ELF-1 (cell line): ENCODE measurements around the gene MORC4.

Experiments used
- DNase-seq: peaks from one replicate; pipeline ENCODE4 v3.0.0-alpha.2; 2016; ENCODE audit warnings: low read depth, low spot score

MORC4 gene

DNA sequence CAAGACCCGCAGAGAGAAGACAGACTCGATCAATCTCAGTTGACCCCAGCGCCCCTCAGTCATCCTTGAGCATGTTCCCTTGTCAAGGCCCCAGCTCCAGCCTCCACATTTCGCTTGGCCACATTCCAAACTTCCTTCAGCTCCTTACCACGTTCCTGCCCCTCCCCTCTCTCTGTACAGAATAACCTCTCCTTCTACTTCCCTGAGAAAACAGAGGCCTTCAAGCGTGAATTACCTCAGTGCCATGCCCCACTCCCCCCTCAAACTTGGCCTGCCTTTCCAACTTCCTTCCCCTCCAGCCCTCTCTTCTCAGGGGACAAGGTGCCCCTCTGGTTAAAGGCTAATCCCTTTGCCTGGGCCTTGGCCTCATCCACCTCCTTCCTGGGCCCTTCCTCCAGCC lies 93.7 kb downstream of the MORC4 start:
- no peak for DNase-seq

DNA sequence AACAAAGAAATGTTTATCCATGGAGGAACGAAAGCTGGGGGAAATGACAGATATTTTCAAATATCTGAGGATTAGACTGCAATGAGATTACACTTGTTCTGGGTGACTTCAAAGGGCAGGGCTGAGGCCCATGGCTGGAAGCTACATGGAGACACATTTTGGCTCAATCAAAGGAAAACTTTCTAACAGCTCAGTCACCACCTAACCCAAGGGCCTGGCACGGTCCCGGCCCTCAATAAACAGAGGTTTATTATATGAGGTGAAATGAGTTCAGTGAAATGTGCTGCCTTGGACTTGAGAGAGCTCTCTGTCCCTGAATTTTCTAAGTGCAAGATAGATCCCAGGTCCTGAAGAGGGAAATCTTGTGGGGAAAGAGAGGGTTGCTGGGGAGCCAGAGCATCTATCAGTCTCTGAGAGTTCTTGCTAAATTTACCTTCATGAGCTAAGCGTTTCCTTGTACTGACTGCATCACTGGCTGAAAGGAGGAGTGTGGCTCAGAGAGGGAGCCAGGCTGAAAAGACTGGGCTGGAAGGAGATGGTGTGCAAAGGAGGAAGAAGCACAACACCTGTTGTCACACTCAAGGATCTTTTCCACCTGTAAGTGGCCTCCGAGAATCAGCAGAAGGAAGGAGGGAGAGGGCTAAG lies 94.8 kb downstream of the MORC4 start:
- DNase-seq = no peak

DNA sequence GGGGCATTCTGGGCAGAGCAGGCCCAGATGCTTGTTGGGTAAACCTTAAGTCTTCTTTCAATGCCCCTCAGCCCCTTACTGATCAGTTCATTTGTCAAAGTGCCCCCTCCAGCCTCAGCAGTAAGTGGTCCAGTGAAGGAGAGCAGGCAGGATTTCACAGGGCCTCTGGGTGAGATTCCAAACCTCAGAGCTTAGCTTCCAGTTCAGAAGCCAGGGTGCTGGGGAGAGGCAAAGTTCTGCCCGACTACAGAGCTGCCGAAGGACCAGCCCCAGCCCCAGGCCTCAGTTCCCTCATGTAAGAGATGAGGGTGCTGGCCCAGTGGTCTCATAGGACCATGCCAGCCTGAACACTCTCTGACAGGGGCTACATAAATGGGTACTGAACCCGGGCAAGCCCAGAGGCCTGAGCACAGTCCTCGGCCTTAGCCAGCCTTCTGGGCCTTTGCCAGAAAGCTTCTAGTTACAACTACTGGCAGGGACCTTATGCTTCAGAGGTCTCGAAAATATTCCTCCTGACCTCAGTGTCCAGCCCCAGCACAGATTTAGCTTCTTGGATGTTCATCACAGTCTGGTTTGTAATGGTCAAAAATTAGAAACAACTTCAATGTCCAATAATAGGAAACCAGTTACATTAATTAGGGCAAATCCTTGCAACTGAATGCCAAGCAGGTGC lies 96.0 kb downstream of the MORC4 start:
- no peak for DNase-seq

- no peak for DNase-seq
Observed at GRCh38 chrX:106903291-106903824, 96.7 kb downstream of the MORC4 start, which contains the start of gene RIPPLY1. Gene RIPPLY1 (minus strand): TSS chrX:106903341. CDS start chrX:106903287, 54 bp downstream.

- DNase-seq = no peak
Observed at GRCh38 chrX:106902684-106903083, 97.3 kb downstream of the MORC4 start.

- no peak for DNase-seq
Observed at GRCh38 chrX:106901781-106902219, 98.2 kb downstream of the MORC4 start.

DNA sequence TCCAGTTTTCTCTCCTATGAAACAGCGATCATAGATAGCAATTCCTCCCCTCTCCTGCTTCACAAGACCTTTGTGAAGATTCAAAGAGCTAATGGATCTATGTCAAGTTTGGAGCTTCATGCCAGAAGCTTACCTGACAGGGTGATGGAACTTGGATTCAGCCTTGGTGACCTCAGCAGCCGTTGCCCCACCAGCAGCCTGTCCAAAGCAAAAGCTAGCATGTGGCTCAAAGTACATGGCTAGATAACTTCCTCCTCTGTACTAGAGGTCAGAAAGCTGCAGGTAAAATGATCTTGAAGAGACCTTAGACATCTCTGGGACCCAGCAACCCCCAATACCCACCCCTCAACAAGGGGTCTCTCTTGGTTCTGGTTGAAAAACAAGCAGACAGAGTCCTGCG lies 98.7 kb downstream of the MORC4 start:
- no peak for DNase-seq

GRCh38 chrX:106899841-106900240 lies 100.2 kb downstream of the MORC4 start:
- DNase-seq = no peak

GRCh38 chrX:106899276-106899675 lies 100.7 kb downstream of the MORC4 start:
- DNase-seq = no peak

DNA sequence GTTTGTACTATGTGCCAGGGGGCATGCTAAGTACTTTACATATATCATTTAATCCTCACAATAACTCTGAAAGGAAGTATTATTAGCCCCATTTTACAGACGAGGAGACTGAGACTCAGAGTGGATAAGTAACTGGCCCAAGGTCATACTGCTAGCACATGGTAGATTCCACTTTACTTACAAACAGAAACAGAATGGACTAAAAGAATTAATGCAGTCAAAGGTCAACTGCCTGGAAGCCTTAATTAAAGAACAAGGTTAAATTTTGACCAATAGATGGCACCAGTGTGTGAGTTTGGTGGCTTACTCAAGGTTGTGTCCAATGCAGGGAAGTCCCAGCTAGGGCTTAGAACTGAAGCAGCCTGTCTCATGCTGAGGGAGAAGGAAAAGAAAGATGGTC lies 101.5 kb downstream of the MORC4 start:
- DNase-seq = peak; percentile 83

DNA sequence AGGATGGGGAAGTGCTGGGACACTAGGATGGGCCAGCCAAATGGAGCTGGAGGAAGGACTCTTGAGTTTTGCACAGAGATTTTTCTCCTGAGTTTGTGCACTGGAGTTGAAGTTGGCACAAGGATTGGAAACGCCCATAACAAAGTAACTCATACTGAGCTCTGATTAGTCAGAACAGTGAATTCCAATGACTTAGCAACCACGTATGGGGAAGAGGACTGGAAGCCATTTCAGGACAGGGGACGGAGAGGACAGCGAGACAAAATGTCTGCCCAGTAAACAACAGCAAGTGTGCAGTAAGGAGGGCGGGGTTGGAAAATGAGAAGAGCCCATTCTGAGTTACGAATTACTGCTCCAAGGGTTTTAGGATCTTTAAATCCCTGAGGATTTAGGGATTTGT lies 102.8 kb downstream of the MORC4 start:
- DNase-seq = no peak

DNA sequence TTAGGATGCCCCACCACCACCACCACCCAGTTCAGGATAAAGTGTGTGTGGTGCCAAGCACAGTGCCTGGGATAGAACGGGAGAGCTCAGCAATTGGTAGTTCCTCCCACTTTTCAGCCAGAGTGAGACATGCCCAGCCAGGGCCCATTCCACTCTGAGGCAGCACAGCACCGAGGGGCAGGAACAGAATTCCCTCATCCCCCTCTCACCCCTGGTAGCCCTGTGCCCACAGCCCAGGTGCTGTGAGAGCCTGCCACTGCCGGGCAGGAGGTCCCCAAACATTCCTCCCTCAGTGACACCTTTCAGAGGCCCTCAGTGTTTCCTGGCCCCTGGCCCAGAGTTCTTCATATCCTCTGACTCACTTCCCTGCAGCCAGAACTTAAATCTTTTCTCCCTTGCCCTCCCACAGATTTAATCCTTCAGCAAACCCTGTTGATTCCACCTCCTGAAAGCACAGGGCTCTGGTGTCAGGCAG lies 105.0 kb downstream of the MORC4 start:
- DNase-seq = peak; percentile 31

DNA sequence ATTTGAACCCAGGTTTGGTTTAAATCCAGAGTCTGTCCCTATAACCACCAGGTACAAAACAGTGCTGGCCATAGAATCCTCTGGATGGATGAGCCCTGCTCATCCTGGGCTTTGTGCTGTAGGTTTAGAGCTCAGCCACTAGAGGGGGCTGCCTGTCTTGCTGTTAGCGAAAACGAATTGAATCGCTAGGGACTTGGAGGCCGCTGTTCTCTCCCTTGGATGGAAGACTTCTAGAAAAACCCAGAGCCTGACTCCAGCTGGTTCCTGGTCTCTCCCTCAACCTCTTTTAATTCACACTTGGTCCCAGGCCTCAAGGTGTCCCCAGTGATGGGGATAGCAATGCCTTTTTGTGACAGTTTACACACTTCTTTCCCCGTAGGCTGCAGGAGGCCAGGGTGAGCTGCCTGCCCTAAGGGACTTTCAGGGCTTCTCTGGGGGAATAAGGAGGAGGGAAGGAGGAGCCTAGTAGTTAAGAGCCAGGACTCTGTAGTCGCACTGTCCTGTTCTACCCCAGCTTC lies 105.6 kb downstream of the MORC4 start:
- peak; percentile 89 for DNase-seq

- no peak for DNase-seq
Observed at GRCh38 chrX:106891762-106892460, 108.1 kb downstream of the MORC4 start.
